ENCODE data around the gene RALGDS.

DNA sequence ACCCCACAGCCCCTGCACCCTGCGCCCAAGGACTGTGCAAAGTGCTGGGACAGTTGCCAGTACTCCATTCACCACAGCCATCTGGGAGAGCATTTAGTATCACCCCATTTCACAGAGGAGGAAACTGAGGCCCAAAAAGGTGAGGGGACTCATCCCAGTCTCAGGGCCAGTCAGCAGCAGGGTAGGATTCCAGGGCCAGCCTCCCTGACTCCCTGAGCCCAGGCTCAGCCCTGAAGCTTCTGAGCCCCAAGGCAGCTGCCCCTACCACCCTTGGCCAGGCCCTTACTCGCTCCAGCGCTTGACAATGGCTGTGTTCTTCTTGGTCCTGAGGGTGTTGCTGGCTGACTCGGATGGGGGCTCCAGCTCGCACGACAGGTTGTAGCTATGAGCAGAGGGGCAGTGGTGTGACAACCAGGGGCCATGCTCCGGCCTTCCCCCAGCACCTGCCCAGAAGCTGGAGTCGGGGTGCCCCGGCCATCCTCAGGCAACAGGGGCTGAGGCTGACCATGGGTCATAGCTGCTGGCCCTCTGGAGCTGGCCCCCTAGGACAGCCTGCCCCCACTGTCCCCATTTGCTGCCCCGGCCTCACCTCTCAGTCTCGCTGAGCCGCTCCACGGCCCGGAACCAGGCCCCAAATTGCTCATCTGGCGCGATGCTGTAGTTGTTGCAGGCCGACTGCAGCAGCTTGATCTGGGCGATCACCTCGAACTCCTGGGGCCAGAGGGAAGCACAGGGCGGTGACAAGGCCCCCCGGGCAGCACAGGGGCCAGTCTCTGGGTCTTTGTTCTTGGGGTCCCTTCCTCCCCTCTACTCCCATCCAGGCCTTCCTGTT is 18.6 kb downstream of the RALGDS start:
- TF ChIP-seq, protein P1, sequence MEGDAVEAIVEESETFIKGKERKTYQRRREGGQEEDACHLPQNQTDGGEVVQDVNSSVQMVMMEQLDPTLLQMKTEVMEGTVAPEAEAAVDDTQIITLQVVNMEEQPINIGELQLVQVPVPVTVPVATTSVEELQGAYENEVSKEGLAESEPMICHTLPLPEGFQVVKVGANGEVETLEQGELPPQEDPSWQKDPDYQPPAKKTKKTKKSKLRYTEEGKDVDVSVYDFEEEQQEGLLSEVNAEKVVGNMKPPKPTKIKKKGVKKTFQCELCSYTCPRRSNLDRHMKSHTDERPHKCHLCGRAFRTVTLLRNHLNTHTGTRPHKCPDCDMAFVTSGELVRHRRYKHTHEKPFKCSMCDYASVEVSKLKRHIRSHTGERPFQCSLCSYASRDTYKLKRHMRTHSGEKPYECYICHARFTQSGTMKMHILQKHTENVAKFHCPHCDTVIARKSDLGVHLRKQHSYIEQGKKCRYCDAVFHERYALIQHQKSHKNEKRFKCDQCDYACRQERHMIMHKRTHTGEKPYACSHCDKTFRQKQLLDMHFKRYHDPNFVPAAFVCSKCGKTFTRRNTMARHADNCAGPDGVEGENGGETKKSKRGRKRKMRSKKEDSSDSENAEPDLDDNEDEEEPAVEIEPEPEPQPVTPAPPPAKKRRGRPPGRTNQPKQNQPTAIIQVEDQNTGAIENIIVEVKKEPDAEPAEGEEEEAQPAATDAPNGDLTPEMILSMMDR (IDR thresholded peaks at IDR 0.05), result no peak
- TF ChIP-seq POLR2A (IDR thresholded peaks at IDR 0.05), result no peak

All from right lobe of liver (tissue), 4 donors.